GM19328 (cell line): ENCODE data around the gene SERPIND1.

Experiments used
- ATAC-seq: cut with Tn5 transposase; IDR thresholded peaks from one replicate; pipeline ENCODE4 v1.9.1; 2021; ENCODE audit warnings: mild to moderate bottlenecking, moderate library complexity; ENCODE audit not compliant: unreplicated experiment

Gene SERPIND1

GRCh38 chr22:20788627-20789344, 14.9 kb downstream of the SERPIND1 start:
- ATAC-seq, result no peak

- ATAC-seq, result no peak
These were observed 18.5 kb downstream of the SERPIND1 start for GRCh38 chr22:20792221-20792965.

- ATAC-seq, result no peak
These were observed 19.2 kb downstream of the SERPIND1 start for GRCh38 chr22:20792966-20793728.

- no peak for ATAC-seq
These were observed 20.1 kb downstream of the SERPIND1 start for GRCh38 chr22:20793748-20794649.

GRCh38 chr22:20794650-20795413, 20.9 kb downstream of the SERPIND1 start:
- no peak for ATAC-seq

- no peak for ATAC-seq
These were observed 22.8 kb downstream of the SERPIND1 start for GRCh38 chr22:20796731-20797130.

- ATAC-seq, result no peak
These were observed 24.3 kb downstream of the SERPIND1 start for GRCh38 chr22:20798218-20798617.

GRCh38 chr22:20798974-20799373, 25.1 kb downstream of the SERPIND1 start:
- no peak for ATAC-seq

GRCh38 chr22:20799449-20799848, 25.5 kb downstream of the SERPIND1 start:
- no peak for ATAC-seq

GRCh38 chr22:20802452-20802851, 28.5 kb downstream of the SERPIND1 start:
- no peak for ATAC-seq

GRCh38 chr22:20802922-20803553, 29.1 kb downstream of the SERPIND1 start:
- ATAC-seq, result no peak

GRCh38 chr22:20803696-20804324, 29.9 kb downstream of the SERPIND1 start:
- no peak for ATAC-seq

- ATAC-seq, result no peak
These were observed 30.7 kb downstream of the SERPIND1 start for GRCh38 chr22:20804650-20805049.

GRCh38 chr22:20805972-20806471, 32.1 kb downstream of the SERPIND1 start:
- ATAC-seq, result no peak

- no peak for ATAC-seq
These were observed 33.4 kb downstream of the SERPIND1 start for GRCh38 chr22:20807315-20807752.

GRCh38 chr22:20808844-20809243, 34.9 kb downstream of the SERPIND1 start:
- no peak for ATAC-seq

GRCh38 chr22:20809538-20810185, 35.7 kb downstream of the SERPIND1 start:
- ATAC-seq, result no peak

GRCh38 chr22:20810645-20811044, 36.7 kb downstream of the SERPIND1 start:
- no peak for ATAC-seq
